GM18498 (cell line): ENCODE data around the gene PPP2R5B.

Experiments
- ATAC-seq: cut with Tn5 transposase; IDR thresholded peaks from one replicate; pipeline ENCODE4 v1.9.1; 2021; ENCODE audit warnings: mild to moderate bottlenecking, moderate library complexity; ENCODE audit not compliant: unreplicated experiment

The PPP2R5B gene

DNA sequence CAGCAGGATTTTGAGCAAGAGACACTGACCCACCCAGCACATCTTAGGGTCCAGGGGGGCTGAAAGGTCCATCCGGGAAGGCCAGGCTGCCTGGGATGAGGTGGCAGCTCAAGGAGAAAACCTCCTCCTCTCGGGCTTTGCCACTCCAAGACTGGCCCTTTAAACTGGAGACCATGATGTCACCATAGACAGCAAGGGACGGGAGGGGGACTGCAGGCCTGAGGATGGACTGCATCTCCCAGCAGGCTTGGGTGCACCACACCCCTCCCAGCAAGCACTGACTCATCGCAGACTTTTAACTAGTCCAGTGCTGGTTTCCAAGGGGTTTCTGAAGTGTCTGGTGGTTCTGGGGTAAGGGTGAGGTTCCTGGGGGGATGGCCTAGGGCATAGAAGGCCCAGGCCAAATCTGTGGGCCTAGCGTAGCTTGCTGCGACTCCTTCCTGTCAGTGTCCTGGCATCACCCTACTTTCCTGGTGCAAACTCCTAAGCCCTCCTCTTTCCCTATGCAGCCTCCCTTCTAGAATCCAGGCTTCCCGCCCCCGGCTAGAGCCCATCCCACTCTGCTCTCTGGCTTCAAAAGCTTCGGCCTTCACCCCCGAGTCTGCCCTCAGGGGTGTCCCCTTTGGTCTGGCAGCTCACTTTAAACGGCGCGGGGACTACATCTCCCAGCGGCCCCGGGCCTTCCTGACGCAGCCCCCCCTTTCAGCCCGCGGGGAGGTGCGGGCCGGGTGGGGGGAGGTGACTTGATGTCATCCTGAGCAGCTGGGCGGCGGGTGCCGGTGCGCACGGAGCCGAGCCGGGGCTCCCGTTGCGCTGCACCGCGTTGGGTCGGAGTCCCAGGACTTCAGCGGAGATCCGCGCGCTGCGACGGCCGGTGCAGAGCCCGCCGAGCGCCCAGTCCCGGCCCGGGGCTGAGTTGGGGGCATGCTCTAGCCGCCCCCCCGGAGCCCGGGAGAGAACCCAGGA, at the start of gene PPP2R5B:
PPP2R5B (plus strand) TSS at position 746 of the 966 bp plus-strand sequence. CDS start 1,046 bp downstream, outside the sequence.
- peak; percentile 86 for ATAC-seq

DNA sequence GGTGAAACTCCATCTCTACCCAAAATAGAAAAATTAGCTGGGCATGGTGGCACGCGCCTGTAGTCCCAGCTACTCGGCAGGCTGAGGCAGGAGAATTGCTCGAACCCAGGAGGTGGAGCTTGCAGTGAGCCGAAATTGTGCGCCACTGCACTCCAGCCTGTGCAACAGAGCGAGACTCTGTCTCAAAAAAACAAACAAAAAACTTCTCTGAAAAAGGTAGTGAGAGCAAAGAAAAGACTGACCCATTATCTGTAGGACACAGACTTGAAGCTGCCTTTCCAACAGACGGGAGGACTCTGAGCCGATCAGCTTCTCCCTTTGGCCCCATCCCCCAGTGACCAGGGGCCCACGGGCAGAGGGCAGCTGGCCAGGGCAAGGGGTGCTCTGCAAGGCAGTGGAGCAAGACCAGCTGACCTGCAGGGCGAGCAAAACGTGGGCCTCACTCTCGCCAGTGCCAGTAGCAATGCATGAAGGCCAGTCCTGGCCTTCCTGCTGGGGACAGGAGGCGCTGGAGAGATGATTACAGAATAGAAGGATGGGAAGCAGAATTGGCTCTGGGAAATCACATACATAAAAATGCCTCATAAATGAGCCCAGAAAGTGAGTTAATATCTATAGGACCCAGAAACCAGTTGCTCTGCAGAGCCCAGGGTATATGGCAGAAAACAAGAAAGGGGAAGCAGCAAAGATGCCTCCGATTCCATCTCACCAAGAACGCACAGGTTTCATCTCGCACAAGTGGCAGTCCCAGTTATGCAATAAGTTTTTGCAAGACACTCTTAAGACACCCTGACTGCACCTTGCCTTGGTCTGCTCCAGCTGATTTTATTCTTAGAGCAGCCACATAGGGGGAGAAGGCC, 48.9 kb upstream of the PPP2R5B start:
- ATAC-seq = no peak

DNA sequence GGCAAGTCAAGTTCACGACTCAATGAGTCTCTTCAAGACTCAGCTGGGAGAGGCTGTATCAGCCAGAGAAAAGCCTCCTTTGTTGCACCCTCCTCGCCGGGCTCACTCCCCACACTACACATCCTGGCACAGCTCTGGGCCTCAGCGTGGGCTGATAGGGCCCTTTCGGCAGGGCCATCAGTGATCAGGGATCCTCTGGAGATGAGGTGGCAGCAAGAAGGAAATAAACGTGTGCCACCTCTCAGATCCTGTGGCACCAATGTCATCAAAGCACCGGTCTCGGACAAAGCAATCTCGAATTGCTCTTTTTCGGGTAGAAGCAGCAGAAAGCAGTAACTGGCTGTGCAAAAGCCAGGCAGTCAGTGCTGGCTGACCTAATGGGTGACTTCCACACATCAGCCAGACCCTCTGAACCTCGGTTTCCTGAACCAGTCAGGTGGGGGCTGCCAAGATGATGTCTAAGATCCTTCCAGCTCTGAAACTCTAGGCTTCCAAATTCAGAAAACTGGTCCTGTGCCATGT, 48.2 kb upstream of the PPP2R5B start:
- ATAC-seq = no peak

DNA sequence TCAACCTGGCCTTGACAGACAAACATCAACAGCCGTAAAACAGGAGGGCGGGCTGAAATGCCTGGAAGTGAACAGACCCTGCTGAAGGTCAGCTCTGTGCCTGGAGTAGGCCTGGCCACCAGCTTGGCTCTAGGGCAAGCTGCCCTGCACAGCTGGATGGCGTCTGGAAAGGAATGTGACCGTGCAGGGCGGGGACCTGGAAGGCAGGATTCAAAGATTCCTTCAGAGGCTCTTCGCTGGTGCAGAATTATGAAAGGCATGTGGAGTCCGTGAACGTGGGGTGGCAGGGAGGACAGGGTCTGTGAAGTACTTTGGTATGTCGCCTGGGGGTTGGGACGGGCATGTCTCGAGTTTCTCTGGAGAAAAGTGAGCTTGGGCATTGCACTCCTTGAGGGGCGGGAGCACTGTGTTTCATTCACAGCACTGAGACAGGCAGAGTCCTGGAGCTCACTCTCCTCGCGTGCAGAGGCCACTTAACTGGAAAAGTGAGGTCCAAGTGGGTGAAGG, 47.6 kb upstream of the PPP2R5B start:
- no peak for ATAC-seq

DNA sequence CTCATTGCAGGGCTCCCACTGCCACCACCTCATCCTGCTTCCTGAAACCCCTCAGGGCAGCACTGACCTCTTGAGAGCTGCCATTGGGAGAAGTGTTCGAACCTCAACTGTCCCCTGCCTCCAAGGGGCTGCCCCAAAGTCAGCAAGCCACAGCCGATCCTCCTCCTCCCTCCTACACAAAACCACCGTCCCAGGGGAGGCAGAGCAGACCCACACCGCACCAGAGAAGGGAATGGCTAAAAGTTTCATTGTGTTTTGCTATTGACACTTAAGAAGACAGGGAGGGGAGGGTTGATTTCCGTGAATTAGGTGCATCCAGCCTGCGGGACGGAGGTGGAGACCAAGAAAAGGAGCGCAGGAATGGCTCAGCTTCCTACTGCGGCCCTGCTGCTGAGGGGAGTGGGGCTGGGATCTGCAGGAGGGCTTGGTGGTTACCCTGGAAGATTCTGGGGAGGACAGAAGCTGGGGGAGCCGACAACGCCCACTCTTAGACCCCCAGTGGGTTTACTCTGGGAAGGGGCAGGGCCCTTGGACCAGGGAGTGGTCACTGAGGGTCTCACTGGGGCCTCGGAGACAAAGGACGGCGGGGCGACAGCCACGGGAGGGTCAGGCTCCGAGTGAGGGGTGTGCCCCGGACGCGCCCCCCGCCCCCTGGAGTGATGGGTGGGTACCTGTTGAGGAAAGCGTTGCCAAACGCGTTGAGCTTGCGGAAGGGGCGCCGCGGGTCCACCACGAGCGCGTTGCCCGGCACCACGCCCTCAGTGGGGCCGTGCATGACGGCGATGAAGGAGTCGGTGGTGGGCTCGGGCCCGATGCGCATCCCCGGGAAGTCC, 46.9 kb upstream of the PPP2R5B start:
- ATAC-seq = no peak

DNA sequence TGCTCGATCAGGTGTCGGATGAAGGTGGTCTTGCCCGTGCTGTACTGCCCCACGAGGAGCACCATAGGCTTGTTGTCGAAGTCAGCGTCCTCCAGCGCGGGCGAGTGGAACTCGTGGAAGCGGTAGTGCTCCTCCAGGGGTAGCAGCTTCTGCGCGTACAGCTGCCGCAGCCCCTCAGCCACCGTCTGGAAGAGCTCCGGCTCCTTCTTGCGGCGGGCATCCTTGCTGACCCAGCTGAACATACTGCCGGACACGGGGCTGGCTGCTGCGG, 46.3 kb upstream of the PPP2R5B start:
- no peak for ATAC-seq

DNA sequence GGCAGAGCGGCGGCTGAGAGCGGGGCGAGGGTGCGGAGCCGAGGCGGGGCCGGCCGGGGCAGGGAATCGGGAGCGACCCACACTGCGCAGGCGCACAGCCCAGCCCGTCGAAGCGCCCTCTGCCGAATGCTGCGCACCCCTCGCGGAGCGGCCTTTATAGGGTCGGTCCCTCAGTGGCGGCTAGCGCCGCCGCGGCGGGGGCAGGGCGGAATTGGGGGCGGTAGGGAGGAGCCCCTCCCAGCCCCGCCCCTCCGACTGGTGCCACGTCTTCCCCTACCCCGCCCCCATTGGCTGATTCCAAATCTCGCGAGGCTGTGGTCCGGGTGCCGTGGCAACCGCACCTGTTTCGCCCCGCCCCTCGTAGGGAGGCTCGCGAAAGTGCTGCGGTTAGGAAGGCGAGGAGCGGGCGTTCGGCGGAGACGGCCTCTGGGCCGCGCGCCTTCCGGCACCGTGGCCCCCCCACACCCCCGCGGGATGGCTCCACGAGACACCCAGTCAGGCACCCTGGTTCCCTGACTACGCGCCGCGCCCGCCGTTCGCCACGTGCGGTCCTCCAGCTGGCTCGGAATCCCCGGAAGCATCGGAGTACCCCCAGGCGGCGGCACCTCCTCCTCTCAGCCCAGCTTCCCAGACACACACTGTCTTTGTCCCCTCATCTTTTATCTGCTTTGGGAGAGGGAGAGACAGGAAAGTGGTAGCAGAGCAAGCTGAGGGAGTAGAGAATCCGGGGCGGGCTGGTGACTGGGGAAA, 45.8 kb upstream of the PPP2R5B start, which contains the start of gene EHD1:
EHD1 (minus strand) TSS at position 128 of the 750 bp plus-strand sequence. CDS start 157 bp downstream, outside the sequence.
- peak; percentile 75 for ATAC-seq

DNA sequence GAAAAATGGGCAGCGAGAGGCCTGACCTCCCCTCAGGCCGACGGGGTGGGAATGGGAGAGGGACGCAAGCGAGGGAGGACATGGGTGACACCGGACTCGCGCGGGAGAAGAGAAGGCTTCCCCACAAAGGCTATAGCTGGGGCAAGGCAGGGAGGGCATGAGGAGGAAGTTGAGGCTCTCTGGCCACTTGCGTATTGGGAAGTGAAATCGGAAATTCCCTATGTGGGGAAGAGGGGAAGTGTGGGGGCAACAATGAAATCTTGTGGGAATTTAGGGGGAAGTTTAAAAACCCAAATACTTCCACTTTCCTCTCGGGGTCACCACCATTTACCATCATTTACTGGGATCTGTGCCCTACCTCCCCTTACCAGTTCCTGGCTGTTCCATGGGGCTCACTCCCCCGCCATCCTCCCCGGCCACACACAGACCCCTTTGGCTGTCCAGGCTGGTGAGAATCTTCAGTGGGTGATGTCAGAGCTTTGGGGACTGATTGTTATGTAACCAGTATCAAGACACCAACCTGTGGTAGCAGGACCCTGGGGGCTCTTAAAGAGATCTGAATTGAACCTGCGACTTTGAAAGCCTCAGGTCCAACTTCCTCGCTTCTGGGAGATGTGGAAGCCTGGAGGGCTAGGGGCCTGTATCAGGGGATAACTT, 45.1 kb upstream of the PPP2R5B start:
- no peak for ATAC-seq

DNA sequence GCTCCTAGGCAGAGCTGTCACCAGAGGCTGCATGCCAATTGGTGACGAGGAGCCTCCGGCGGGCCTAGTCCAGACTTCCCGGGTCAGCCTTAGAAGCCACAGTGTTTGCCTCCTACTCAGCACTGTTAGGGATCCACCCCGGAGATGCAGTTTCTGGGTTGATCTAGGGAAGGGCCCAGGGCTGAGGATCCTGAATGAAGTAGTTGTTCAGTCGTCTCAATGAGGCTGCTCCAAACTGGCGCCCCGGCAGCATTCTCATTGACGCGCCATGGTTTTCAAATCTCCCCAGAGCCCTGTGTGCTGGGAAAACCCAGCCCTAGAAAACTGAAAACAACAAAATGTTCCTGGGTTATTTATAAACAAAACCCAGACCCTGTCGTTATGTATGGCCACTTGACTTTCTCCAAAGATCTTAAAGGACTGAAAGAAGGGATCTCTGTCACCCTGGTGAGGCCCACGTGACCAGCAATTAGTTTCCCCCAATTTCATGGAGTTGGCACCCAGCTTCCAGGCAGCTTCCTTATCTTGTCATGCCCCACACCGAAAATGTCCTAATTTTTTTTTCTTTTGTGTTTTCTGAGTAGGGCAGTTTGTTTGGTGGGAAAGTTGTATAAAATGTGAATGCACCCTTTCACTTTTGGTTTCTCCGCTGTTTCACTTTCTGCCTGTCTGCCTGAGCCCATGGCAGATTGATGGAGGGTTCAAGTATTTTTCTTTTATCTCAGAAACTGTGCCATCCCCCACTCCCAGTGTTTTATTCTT, 44.1 kb upstream of the PPP2R5B start:
- no peak for ATAC-seq

DNA sequence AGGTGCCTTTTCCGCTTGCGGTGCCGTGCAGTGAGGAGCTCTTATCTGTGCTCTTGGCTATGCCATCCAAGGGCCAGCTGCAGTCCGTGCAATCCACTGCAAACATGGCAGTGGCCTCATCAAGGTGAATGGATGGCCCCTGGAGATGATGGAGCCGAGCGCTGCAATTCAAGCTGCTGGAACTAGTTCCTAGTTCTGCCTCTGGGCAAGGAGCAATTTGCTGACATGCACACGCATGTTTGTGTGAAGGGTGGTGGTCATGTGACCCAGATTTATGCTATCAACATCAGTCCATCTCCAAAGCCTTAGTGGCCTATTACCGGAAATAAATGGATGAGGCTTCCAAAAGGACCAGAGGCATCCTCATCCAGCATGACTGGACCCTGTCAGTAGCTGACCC, 43.0 kb upstream of the PPP2R5B start:
- ATAC-seq = no peak

DNA sequence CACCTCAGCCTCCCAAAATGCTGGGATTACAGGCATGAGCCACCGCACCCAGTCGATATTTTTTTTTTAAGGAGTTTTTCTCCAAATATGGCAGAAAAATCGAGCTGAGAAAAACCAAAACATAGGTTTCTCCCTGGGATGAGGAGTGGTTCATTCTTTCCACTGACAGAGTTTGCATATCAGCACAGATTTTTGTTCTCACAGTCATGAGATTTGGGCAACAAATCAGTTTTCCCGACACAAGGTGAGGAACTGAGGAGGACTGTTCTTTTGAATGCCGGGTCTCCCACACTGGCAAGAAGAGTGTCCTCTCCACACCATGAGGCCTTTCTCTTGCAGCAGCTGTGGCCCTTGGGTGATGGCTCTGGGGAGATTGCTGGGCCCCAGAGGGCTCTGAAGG, 42.2 kb upstream of the PPP2R5B start:
- ATAC-seq = no peak

DNA sequence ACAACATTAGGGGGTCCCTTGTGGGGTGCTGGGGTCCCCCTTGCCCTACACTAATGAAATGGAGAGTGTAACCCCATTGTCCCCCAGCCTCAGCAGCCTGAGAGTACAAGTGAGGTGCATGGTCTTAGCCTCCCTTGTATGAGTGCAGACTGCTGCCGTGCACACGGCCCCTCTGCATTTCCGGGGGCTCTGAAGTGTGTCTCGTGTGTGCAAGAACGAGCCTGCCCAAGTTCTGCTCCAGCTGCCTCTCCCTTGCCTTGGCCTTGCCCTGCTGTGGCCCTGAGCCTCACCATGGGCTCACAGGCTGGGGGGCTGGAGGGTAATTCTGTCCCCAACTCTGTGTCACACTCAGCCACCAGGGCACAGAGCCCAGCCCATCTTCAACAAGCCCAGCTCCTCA, 40.9 kb upstream of the PPP2R5B start:
- no peak for ATAC-seq

DNA sequence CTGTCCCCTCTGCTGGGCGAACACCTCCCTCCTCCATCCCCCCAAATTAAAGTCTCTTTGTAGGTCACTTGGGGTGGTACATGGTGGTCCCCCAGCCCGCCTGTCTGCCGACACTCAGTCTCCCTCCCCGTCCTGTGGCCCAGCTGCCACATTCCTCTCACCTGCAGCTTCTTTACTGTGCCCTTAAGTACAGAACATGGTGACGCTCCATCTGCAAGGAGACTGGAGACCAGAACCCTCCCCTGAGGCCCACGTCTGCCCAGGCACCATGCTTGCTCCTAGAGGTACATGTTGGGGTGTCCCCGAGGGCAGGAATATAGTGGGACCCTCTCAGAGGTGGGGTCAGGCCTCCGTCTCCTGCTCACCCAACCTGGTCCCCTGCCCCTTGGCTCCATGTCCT, 40.5 kb upstream of the PPP2R5B start:
- ATAC-seq = no peak

DNA sequence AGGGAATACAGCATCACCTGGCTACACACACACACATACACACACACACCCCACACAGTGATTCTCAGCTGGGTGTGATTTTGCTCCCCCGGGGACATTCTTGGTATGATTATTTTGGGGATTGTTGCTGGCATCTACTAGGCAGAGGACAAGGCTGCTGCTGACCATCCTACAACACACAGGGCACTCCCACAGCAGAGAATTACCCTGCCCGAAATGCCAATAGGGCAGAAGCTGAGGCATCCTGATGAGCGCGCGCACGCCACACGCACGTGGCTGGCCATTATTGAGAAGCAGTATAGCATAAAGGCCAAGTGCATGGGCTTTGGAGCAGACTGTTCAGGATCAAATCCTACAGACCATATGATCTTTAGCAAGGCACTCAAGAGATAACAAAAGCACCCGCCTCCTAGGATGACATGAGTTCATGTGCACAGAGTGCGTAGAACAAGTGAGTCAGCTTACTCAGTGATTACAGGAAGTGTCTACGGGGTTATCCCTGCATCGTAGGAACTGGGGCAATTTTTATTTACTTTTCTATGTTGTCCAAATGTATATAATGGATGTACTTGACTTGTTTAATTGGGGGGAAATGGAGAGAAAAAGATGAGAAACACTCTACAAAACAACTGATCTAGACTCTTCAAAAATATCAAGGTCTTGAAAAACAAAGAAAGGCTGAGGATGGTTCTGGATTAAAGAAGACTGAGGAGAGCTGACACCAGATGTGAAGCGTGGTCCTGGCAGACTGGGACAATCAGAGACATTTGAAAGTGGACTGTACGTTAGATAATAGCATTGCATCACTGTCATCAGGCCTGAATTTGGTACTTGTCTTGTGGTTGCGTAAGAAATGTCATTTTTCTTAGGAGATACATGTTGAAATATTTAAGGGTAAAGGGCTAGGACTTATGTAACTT, 38.9 kb upstream of the PPP2R5B start:
- ATAC-seq = no peak

DNA sequence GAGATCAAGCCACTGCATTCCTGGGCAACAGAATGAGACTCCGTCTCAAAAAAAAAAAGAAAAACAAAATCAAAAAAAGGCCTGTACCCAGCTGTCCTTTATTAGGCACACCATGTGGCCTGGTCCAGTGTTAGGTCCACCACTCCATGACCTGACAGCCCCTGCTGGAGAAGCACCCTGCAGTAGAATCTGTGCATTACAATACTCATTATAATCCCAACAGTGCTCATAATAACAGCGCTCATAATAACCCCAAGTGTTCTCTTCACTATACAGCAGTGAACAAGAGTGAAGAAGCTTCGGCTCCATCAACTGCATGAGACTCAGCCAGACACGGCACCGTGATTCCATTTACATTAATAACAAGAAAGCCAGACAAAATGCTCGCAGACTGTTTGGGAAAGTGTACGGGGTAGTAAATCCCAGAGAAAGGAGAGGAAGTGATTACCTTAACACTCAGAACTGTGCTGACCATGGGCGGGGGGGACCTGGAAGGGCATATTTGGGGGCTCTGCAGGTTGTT, 37.2 kb upstream of the PPP2R5B start:
- ATAC-seq = no peak

DNA sequence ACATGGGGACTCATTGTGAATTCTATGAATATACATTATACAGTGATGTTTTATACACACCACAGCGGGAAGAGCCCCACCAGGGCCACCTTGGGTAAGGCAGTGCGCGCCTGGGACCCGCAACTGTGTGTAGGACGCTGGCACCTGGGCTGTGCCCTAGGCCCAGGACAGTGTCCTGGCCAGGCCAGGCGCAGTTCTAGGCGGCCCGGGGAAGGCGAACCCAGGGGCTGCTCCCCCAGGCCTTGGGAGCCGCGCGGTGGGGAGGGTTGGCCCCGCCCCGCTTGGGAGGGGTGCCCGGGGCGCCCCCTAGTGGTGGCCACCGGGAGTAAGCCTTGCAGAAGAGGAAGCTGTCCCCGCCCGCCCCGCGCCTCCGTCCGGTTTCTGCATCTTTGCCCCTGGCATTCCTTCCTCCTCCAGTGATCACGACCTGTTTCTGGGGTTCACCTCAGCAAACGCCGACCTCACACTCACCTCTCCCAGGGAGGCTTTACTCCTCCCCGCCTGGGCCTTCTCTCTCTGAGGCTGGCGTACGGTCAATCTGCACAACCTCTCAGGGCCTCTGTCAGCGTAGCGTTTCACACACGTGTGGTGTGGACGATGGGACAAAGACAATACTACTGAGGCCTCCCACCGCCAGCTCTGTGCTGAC, 36.6 kb upstream of the PPP2R5B start:
- peak; percentile 75 for ATAC-seq

DNA sequence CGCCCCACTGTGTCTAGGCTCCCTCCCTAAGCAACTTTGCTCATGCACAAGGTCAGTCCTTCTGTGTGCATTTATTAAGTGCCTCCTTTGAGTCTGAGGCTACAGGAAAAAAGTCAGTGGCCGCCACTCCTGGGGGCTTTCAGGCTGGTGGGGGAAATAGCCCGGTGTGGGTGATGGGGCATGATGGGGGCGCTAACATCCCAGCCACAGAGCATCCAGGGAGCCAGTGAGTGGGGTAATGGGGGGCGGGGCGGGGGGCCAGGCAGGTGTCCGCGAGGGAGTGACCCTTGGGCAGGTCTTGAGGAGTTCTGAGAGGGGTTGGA, 36.1 kb upstream of the PPP2R5B start:
- no peak for ATAC-seq
